Progenitor cell of endocrine pancreas (in vitro differentiated cells): Measurements from ENCODE around the gene INTS11. TPM values are rescaled to one million over a fixed set of nuclear protein-coding genes. Genes with fewer than 3 reads are reported as not detected.
A peak's percentile ranks its signal among the peaks of the same experiment; 100 is the strongest.

Experiments
- DNase-seq: peaks from one replicate; pipeline ENCODE4 v3.0.0; 2021; ENCODE audit warnings: low spot score; ENCODE audit not compliant: unreplicated experiment
- H3K27ac Mint-ChIP-seq: 2 replicates; pipeline ENCODE4 v1.8.0; 2021; ENCODE audit warnings: mild to moderate bottlenecking, moderate library complexity, mixed read lengths
- H3K27me3 Mint-ChIP-seq: 2 replicates; pipeline ENCODE4 v1.8.0; 2021; ENCODE audit warnings: mixed read lengths
- H3K36me3 Mint-ChIP-seq: 2 replicates; pipeline ENCODE4 v1.8.0; 2022; ENCODE audit warnings: mixed read lengths; ENCODE audit not compliant: insufficient read depth
- H3K4me1 Mint-ChIP-seq: 2 replicates; pipeline ENCODE4 v1.8.0; 2021; ENCODE audit warnings: low read depth, mixed read lengths
- H3K4me3 Mint-ChIP-seq: 2 replicates; pipeline ENCODE4 v1.8.0; 2021; ENCODE audit warnings: low read depth, mild to moderate bottlenecking, moderate library complexity, mixed read lengths
- H3K9me3 Mint-ChIP-seq: 2 replicates; pipeline ENCODE4 v1.8.0; 2021; ENCODE audit warnings: low read depth, mixed read lengths
- total RNA-seq: library from RNA; stranded (reverse); gene quantifications from 2 replicates; pipeline ENCODE4 v1.2.1, GENCODE V29; 2021
- TF ChIP-seq, protein P1 (sequence below): fragments of 200-600 bp; sonication (generic); IDR thresholded peaks from one replicate; pipeline ENCODE4 v1.5.0; 2021; ENCODE audit warnings: antibody characterized with exemption, mild to moderate bottlenecking; ENCODE audit not compliant: unreplicated experiment

The INTS11 gene
- total RNA-seq, 1 donor from 2014 or later = 177 TPM

DNA sequence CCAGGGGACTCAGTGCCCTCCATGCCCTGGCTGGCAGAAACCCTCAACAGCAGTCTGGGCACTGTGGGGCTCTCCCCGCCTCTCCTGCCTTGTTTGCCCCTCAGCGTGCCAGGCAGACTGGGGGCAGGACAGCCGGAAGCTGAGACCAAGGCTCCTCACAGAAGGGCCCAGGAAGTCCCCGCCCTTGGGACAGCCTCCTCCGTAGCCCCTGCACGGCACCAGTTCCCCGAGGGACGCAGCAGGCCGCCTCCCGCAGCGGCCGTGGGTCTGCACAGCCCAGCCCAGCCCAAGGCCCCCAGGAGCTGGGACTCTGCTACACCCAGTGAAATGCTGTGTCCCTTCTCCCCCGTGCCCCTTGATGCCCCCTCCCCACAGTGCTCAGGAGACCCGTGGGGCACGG is 3.8 kb upstream of the INTS11 start:
- peaks cover 4% of the 10 kb centered on the region for H3K4me1 Mint-ChIP-seq
- H3K27me3 Mint-ChIP-seq = no peaks in the 10 kb centered on the region
- TF ChIP-seq, protein P1, sequence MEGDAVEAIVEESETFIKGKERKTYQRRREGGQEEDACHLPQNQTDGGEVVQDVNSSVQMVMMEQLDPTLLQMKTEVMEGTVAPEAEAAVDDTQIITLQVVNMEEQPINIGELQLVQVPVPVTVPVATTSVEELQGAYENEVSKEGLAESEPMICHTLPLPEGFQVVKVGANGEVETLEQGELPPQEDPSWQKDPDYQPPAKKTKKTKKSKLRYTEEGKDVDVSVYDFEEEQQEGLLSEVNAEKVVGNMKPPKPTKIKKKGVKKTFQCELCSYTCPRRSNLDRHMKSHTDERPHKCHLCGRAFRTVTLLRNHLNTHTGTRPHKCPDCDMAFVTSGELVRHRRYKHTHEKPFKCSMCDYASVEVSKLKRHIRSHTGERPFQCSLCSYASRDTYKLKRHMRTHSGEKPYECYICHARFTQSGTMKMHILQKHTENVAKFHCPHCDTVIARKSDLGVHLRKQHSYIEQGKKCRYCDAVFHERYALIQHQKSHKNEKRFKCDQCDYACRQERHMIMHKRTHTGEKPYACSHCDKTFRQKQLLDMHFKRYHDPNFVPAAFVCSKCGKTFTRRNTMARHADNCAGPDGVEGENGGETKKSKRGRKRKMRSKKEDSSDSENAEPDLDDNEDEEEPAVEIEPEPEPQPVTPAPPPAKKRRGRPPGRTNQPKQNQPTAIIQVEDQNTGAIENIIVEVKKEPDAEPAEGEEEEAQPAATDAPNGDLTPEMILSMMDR = no peak
- DNase-seq = no peak
- H3K27ac Mint-ChIP-seq = no peak overlapping the region
- no peaks in the 10 kb centered on the region for H3K9me3 Mint-ChIP-seq
- H3K4me3 Mint-ChIP-seq = no peak overlapping the region
- no peaks in the 10 kb centered on the region for H3K36me3 Mint-ChIP-seq

DNA sequence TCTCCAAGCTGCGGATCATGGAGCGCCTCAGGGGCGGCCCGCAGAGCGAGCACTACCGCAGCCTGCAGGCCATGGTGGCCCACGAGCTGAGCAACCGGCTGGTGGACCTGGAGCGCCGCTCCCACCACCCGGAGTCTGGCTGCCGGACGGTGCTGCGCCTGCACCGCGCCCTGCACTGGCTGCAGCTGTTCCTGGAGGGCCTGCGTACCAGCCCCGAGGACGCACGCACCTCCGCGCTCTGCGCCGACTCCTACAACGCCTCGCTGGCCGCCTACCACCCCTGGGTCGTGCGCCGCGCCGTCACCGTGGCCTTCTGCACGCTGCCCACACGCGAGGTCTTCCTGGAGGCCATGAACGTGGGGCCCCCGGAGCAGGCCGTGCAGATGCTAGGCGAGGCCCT is 2.8 kb upstream of the INTS11 start:
- no peak for DNase-seq
- Mint-ChIP-seq H3K27ac (no peak overlapping the region), H3K4me3 (no peak overlapping the region), H3K4me1 (peaks cover 5% of the 10 kb centered on the region), H3K9me3 (no peaks in the 10 kb centered on the region), H3K27me3 (no peaks in the 10 kb centered on the region), H3K36me3 (no peaks in the 10 kb centered on the region)
- TF ChIP-seq, protein P1 = no peak

DNA sequence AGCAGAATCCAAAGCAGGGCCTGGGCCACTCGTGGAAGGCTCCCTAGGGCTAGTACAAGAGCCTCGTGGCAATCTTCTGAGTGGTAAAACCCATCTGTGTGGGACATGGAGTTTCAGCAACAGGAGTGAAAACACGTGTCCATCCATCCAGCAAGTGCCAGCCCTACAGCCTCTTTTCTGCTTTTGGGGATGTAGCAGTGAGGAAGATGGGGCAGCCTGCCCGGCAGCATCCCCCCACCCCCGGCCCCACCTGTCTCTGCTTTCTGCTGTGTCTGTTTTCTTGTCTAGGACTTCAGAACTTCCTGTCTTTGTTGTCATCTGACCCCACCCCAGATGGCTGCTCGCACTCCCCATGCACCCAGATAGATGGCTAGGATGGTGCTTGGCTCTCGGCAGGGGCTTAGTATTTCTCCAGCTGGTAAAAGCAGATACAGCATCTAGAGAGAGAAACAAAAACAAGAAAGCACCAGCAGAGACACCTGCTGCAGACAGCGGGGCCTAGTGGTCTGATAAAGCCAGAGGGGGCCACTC is 1.7 kb upstream of the INTS11 start:
- Mint-ChIP-seq H3K27me3 (no peaks in the 10 kb centered on the region), H3K4me1 (peaks cover 7% of the 10 kb centered on the region), H3K9me3 (no peaks in the 10 kb centered on the region), H3K36me3 (no peaks in the 10 kb centered on the region), H3K4me3 (peak overlapping the region; percentile 42), H3K27ac (peak overlapping the region; percentile 52)
- TF ChIP-seq, protein P1 = no peak
- DNase-seq = no peak

DNA sequence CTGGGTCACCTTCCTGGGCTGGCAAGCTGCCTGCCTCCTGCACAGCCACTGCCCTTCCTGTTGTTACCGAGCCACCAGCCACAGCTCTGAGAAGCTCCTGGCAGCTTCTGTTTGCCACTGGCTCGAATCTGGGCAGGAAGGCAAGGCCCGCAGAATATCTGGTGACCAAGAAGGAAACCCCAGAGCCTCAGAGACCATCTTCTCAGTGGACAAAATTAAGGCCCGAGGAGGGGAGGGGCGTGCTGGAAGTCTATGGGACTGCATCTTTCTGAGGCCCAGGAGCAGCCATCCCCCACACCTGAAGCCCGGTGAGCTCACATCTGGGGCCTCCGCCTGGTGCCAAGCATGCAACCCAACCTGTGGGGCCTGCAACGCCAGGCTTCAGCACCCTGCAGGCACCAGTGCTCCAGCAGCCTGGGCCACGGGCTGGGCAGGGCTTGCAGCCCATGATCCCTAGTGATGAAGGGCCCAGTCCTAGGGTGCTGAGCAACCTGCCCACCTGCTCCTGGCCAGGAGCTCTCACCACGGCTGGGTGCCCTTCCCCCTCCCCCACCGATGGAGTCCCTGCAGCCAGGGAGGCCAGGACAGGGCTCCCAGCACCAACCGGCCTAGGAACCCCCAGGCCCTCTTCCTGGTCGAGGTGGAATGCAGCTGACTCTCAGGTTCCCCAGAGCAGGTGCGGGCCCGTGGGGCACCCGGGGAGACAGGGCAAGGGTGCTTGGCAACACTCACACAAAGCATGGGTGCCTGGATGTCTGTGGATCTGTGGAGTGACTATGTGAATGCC is 1.0 kb upstream of the INTS11 start:
- no peaks in the 10 kb centered on the region for H3K27me3 Mint-ChIP-seq
- H3K36me3 Mint-ChIP-seq = no peaks in the 10 kb centered on the region
- H3K4me3 Mint-ChIP-seq = peak overlapping the region; percentile 67
- no peaks in the 10 kb centered on the region for H3K9me3 Mint-ChIP-seq
- no peak for DNase-seq
- peaks cover 7% of the 10 kb centered on the region for H3K4me1 Mint-ChIP-seq
- TF ChIP-seq, protein P1 = no peak
- peak overlapping the region; percentile 64 for H3K27ac Mint-ChIP-seq

DNA sequence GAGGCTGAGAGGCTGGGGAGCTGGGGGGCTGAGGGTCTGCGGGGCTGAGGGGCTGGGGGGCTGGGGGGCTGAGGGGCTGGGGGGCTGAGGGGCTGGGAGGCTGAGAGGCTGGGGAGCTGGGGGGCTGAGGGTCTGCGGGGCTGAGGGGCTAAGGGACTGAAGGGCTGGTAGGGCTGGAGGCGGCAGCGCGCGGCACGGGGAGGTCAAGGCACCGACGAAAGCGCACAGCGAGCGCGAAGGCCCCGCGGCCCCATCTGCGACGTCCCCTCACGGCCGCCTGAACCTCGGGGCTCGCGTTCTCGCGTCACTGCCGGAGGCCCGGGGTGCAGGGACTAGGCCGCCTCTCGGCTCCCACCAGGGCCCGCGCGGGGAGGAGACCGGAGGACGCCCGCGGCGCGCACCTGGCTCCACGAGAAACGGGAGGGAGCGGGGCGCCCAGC is 356 bp downstream of the INTS11 start:
- TF ChIP-seq, protein P1 = no peak
- H3K27ac Mint-ChIP-seq = no peak overlapping the region
- no peak for DNase-seq

More for the DNA sequence above, 356 bp downstream of the INTS11 start:
- H3K9me3 Mint-ChIP-seq = no peaks in the 10 kb centered on the region
- peaks cover 7% of the 10 kb centered on the region for H3K4me1 Mint-ChIP-seq
- H3K4me3 Mint-ChIP-seq = peak overlapping the region; percentile 82
- H3K36me3 Mint-ChIP-seq = peaks cover 1% of the 10 kb centered on the region
- H3K27me3 Mint-ChIP-seq = no peaks in the 10 kb centered on the region
